ENCODE results near the gene RASGEF1B.

Gene RASGEF1B

DNA sequence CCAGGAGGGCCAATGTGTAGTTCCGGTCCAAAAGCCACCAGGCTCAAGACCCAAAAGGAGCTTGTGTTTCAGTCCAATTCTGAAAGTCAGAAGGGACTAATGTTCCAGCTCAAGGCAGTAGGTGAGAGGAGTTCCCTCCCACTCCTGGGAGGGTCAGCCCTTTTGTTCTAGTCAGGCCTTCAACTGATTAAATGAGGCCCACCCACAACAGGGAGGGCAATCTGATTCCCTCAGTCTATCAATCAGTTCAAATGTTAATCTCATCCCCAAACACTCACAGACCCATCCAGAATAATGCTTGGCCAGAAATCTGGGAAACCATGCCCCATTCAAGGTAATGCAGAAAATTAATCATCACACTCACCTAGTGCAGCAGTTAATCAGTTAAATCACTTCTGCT, 35.8 kb upstream of the RASGEF1B start:
- Histone ChIP-seq H3K9ac (ENCODE audit: low read length) (no peak overlapping the region), H3K36me3 (ENCODE audit: control insufficient read depth, insufficient read depth, low read length) (no peaks in the 10 kb centered on the region), H3K4me3 (ENCODE audit: low read length) (no peak overlapping the region), H3K9me3 (ENCODE audit: control insufficient read depth, low read length) (no peaks in the 10 kb centered on the region), H3K4me1 (ENCODE audit: control insufficient read depth, insufficient read depth, low read length) (no peaks in the 10 kb centered on the region), H3K27me3 (ENCODE audit: control insufficient read depth, insufficient read depth, low read length) (no peaks in the 10 kb centered on the region)

DNA sequence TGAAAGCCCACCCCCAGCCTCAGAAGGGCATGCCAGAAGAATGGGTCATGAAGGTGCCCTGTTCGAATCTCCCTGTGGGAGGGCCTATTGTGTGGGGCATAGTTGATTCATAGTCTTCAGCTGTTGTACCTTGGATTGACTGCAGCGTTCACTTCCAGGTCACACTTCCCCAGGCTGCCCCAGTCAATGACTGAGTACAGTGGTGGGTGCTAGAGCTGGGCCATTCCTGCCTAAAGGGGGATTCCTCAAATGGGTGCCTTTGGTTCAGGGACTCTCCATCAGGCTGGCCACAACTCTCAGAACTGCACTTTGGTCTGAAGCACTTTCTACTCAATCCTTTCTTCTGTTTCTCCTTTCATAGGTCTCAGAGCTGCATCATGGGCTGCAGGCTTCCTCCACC, 35.0 kb upstream of the RASGEF1B start:
- Histone ChIP-seq H3K9ac (ENCODE audit: low read length) (no peak overlapping the region), H3K4me1 (ENCODE audit: control insufficient read depth, insufficient read depth, low read length) (no peaks in the 10 kb centered on the region), H3K4me3 (ENCODE audit: low read length) (no peak overlapping the region), H3K9me3 (ENCODE audit: control insufficient read depth, low read length) (no peaks in the 10 kb centered on the region), H3K27me3 (ENCODE audit: control insufficient read depth, insufficient read depth, low read length) (no peaks in the 10 kb centered on the region), H3K36me3 (ENCODE audit: control insufficient read depth, insufficient read depth, low read length) (no peaks in the 10 kb centered on the region)

DNA sequence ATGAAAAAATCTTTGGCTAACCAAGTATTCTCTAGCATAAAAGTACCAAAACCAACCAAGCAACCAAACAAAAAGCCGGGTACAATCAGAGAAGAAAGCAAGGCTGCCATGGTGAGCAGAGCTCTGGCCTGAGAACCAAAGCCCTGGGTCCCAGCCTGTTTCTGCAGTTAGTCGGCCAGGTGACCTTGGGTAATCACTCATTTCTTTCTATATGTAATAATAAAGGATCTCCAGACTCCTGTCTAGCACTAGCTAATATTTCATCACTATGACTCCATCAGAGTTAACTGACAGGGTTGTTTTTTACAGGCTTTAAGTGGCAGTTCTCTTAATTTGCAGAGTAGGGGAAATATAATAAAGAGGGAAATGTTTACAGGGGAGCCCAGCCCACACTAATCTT, 34.0 kb upstream of the RASGEF1B start:
- Histone ChIP-seq H3K9ac (ENCODE audit: low read length) (no peak overlapping the region), H3K4me1 (ENCODE audit: control insufficient read depth, insufficient read depth, low read length) (no peaks in the 10 kb centered on the region), H3K9me3 (ENCODE audit: control insufficient read depth, low read length) (no peaks in the 10 kb centered on the region), H3K36me3 (ENCODE audit: control insufficient read depth, insufficient read depth, low read length) (no peaks in the 10 kb centered on the region), H3K4me3 (ENCODE audit: low read length) (no peak overlapping the region), H3K27me3 (ENCODE audit: control insufficient read depth, insufficient read depth, low read length) (no peaks in the 10 kb centered on the region)

DNA sequence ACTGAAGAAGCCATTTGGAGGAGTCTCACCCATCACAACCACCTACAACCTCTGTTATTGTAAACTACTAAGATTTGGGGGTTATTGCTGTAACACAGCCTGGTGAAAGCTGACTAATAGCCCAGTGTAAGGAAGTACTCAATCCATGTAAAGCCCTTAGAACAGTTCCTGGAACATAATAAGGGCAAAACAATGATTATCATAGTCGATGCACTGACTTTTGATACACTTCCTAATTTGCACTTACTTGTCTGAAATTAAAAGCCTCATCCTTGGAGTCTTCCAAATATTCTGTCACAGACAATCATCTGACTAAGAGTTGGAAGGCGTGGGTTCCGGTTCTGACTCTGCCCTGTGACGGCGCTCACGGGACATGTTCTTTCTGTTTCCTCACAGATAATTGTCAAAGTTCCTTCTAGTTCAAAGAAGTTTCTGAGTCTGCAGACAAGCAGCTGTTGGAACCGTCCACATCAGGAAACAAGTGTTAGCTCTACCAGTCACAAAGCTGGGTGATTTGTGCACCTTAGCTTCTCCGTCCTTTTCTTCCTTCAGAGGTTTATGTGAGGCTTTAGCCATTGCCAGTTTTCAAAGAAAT, 33.4 kb upstream of the RASGEF1B start:
- Histone ChIP-seq H3K36me3 (ENCODE audit: control insufficient read depth, insufficient read depth, low read length) (no peaks in the 10 kb centered on the region), H3K4me3 (ENCODE audit: low read length) (no peak overlapping the region), H3K9ac (ENCODE audit: low read length) (no peak overlapping the region), H3K27me3 (ENCODE audit: control insufficient read depth, insufficient read depth, low read length) (no peaks in the 10 kb centered on the region), H3K4me1 (ENCODE audit: control insufficient read depth, insufficient read depth, low read length) (no peaks in the 10 kb centered on the region), H3K9me3 (ENCODE audit: control insufficient read depth, low read length) (no peaks in the 10 kb centered on the region)

DNA sequence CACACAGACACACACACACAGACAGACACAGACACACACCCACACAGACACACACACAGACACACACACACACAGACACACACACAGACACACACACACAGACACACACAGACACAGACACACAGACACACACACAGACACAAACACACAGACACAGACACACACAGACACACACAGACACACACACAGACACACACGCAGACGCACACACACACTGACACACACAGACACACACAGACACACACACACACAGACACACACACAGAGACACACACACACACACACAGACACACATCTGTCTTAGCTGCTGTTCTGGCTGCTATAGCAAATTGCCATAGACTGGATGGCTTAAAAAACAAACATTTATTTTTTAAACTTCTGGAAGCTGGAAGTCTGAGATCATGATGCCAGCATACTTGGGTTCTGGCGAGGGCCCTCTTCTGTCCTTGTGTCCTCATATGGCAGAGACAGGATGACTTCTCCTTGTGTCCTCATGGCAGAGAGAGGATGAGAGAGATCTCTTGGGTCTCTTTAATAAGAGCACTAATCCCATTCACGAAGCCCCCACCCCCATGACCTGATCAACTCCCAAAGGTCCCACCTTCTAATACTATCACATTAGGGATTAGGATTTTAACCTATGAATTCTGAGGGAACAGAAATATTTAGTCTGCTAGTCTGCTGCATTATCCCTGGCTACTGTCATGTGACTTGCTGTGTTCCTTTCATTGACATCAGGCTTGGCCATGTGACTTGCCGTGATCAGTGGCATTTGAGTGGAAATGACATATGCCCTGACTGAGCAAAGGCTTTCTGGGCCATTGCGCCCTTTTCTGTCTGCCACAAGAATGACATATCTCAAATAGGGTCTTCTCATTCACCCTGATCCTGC, 32.7 kb upstream of the RASGEF1B start:
- H3K27me3 ChIP-seq (ENCODE audit: control insufficient read depth, insufficient read depth, low read length) = no peaks in the 10 kb centered on the region
- no peak overlapping the region for H3K9ac ChIP-seq (ENCODE audit: low read length)
- H3K9me3 ChIP-seq (ENCODE audit: control insufficient read depth, low read length) = no peaks in the 10 kb centered on the region
- peaks cover 3% of the 10 kb centered on the region for H3K4me1 ChIP-seq (ENCODE audit: control insufficient read depth, insufficient read depth, low read length)
- H3K36me3 ChIP-seq (ENCODE audit: control insufficient read depth, insufficient read depth, low read length) = no peaks in the 10 kb centered on the region
- no peak overlapping the region for H3K4me3 ChIP-seq (ENCODE audit: low read length)

DNA sequence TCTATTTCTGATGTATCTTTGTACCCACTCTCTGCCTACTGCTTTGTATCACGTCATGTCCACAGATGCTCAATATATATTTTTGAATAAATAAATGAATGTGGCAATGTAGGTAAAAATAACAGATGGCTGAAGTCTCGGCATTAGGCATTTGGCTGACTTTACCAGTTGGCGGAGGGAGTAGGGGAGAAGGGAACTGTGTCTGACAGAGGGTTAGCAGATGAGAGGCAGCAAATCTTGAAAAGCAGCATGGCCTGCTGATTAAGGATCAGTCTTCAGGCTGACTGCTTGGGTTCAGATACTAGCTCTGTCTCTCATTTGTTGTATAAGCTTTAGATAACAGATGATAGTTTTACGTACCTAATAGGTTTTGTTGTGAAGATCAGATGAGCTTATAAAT, 31.9 kb upstream of the RASGEF1B start:
- no peaks in the 10 kb centered on the region for H3K27me3 ChIP-seq (ENCODE audit: control insufficient read depth, insufficient read depth, low read length)

DNA sequence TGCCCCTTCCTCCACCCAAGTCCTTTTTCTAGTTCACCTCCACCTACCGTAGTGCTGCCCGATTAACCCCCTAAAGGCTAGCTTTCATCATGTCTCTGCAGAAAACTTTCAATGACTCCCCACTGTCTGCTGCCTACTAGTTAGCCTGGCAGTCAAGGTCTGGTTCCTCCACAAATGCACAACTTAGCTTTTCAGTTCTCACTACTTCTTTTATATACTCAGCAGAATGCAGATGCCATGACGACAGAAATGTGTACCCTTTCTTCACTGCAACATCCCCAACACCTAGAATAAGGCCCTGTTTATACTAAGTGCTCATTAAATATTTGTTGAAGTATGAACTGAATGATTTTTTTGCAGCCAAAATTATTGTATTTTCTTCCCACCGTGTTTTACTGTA, 30.9 kb upstream of the RASGEF1B start:
- Histone ChIP-seq H3K27me3 (ENCODE audit: control insufficient read depth, insufficient read depth, low read length) (no peaks in the 10 kb centered on the region), H3K9me3 (ENCODE audit: control insufficient read depth, low read length) (no peaks in the 10 kb centered on the region), H3K9ac (ENCODE audit: low read length) (no peak overlapping the region), H3K4me1 (ENCODE audit: control insufficient read depth, insufficient read depth, low read length) (peaks cover 3% of the 10 kb centered on the region), H3K36me3 (ENCODE audit: control insufficient read depth, insufficient read depth, low read length) (no peaks in the 10 kb centered on the region), H3K4me3 (ENCODE audit: low read length) (no peak overlapping the region)

More for the DNA sequence above, 31.9 kb upstream of the RASGEF1B start:
- Histone ChIP-seq H3K9me3 (ENCODE audit: control insufficient read depth, low read length) (no peaks in the 10 kb centered on the region), H3K36me3 (ENCODE audit: control insufficient read depth, insufficient read depth, low read length) (no peaks in the 10 kb centered on the region), H3K4me3 (ENCODE audit: low read length) (no peak overlapping the region), H3K4me1 (ENCODE audit: control insufficient read depth, insufficient read depth, low read length) (peaks cover 3% of the 10 kb centered on the region), H3K9ac (ENCODE audit: low read length) (no peak overlapping the region)

DNA sequence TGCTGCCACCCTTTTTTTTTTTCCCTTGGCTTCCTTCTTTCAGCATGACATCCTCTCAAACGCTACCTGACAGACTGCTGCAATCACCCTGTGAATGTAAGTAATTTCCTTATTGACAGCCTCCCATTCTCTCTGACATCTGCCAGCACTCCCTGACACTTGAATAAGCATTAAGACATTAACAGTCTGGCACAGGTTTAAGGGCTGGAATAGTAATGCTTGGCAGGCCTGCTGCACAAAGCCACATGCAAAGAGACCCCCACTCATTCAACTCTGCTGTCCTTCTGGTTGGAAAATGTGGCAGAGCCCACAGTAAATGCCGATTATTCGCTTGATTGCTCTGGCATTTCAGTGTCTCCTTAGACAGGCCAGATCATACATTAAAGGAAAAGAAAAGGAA, 28.1 kb upstream of the RASGEF1B start:
- no peaks in the 10 kb centered on the region for H3K27me3 ChIP-seq (ENCODE audit: control insufficient read depth, insufficient read depth, low read length)
- H3K36me3 ChIP-seq (ENCODE audit: control insufficient read depth, insufficient read depth, low read length) = no peaks in the 10 kb centered on the region
- peaks cover 3% of the 10 kb centered on the region for H3K4me1 ChIP-seq (ENCODE audit: control insufficient read depth, insufficient read depth, low read length)
- H3K4me3 ChIP-seq (ENCODE audit: low read length) = no peak overlapping the region
- H3K9me3 ChIP-seq (ENCODE audit: control insufficient read depth, low read length) = no peaks in the 10 kb centered on the region
- H3K9ac ChIP-seq (ENCODE audit: low read length) = no peak overlapping the region

DNA sequence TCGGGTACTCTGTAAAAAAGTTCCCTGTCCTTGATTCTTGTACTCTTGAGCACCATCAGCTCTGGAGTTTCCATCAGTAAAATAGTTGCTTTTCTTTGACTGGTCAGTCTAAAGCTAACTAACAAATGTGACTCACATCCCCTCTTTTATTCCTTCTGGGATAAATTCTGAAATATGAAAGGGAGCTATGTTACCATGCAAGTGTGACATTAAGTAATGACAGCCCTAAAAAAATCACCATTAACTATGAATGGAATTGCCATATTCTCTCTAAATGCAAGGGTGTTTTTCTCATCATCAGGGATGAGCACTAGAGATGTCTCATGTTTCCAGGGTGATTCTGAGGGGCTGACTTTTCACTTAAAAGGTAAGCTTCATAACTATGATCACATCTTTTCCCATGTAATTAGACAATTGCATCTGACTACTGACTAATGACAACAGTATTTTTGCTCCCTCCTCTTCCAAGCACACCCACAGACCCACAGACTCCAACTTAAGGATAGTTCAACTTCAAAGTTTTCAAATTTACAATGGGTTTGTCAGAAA, 26.9 kb upstream of the RASGEF1B start:
- Histone ChIP-seq H3K9me3 (ENCODE audit: control insufficient read depth, low read length) (no peaks in the 10 kb centered on the region), H3K27me3 (ENCODE audit: control insufficient read depth, insufficient read depth, low read length) (no peaks in the 10 kb centered on the region), H3K36me3 (ENCODE audit: control insufficient read depth, insufficient read depth, low read length) (no peaks in the 10 kb centered on the region), H3K4me3 (ENCODE audit: low read length) (no peak overlapping the region), H3K9ac (ENCODE audit: low read length) (no peak overlapping the region), H3K4me1 (ENCODE audit: control insufficient read depth, insufficient read depth, low read length) (peaks cover 3% of the 10 kb centered on the region)

DNA sequence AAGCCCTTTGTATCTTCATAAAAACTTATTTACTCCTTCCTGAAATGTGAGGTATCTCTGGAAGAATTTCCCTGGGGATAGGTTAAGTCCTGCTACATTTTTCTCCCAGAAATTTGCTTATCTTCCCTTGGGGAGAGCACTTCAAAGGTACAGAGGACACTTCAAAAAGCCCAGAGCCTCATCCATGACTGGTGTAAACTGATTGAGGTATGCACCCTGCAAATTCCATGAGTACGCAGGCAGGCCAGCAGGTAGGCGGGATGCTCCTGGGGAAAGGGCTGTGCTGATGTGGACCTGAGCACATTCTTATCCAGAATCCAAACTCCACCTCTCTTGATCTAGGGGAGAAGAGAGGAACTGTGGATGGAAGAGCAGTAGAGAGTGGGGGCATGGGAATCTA, 26.3 kb upstream of the RASGEF1B start:
- H3K4me3 ChIP-seq (ENCODE audit: low read length) = no peak overlapping the region
- no peaks in the 10 kb centered on the region for H3K9me3 ChIP-seq (ENCODE audit: control insufficient read depth, low read length)
- peaks cover 3% of the 10 kb centered on the region for H3K4me1 ChIP-seq (ENCODE audit: control insufficient read depth, insufficient read depth, low read length)
- no peak overlapping the region for H3K9ac ChIP-seq (ENCODE audit: low read length)
- H3K27me3 ChIP-seq (ENCODE audit: control insufficient read depth, insufficient read depth, low read length) = no peaks in the 10 kb centered on the region
- no peaks in the 10 kb centered on the region for H3K36me3 ChIP-seq (ENCODE audit: control insufficient read depth, insufficient read depth, low read length)

DNA sequence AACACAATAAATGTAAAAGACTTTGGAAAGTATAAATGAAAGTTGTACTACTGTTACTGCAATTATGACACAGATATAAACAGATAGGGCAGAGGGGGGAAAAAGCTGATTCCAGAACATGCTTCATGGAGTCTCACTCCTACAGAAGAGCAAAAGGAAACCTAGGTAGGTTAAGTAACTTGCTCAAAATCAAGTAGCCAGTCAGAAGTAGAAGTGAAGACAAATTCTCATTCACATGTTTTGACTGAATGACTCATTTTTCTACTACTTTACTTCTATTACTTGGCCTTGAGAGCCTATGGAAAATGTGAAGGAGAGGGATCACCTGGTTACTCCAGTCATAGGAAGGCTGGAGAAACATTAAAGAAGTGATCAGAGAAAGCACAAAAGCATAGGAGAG, 23.6 kb upstream of the RASGEF1B start:
- Histone ChIP-seq H3K27me3 (ENCODE audit: control insufficient read depth, insufficient read depth, low read length) (no peaks in the 10 kb centered on the region), H3K9ac (ENCODE audit: low read length) (no peak overlapping the region), H3K4me3 (ENCODE audit: low read length) (no peak overlapping the region), H3K4me1 (ENCODE audit: control insufficient read depth, insufficient read depth, low read length) (peaks cover 8% of the 10 kb centered on the region), H3K9me3 (ENCODE audit: control insufficient read depth, low read length) (no peaks in the 10 kb centered on the region), H3K36me3 (ENCODE audit: control insufficient read depth, insufficient read depth, low read length) (no peaks in the 10 kb centered on the region)

DNA sequence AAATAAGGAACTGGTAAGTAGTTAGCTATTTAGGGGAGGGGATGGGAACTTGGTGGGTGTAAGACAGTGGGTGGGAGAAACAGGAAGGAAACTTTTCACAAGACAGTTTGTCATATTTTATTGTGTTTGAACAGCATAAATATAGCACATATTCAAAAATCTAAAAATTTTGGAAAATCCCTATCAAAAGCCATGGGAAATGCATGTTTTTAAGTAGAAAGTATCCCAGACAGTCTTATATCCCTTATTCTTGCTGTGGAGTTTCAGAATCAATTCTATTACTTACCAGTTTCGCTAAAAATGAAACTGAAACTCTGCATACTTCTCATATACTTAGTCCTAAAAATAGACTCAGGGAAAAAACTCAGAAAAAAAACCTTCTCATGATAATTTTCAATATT, 22.3 kb upstream of the RASGEF1B start:
- Histone ChIP-seq H3K9ac (ENCODE audit: low read length) (peak overlapping the region; percentile 61), H3K4me3 (ENCODE audit: low read length) (no peak overlapping the region), H3K36me3 (ENCODE audit: control insufficient read depth, insufficient read depth, low read length) (no peaks in the 10 kb centered on the region), H3K9me3 (ENCODE audit: control insufficient read depth, low read length) (no peaks in the 10 kb centered on the region), H3K27me3 (ENCODE audit: control insufficient read depth, insufficient read depth, low read length) (no peaks in the 10 kb centered on the region), H3K4me1 (ENCODE audit: control insufficient read depth, insufficient read depth, low read length) (peaks cover 5% of the 10 kb centered on the region)

Measured in mucosa of stomach (tissue), 1 donor.